Gastroesophageal sphincter (tissue), 3 donors: ENCODE results near the gene NRARP.

Source experiments
- EP300 ChIP-seq: sonication (generic); formaldehyde crosslinking; IDR thresholded peaks from one replicate; pipeline ENCODE4 v1.6.1; 2017; ENCODE audit warnings: antibody characterized with exemption, mild to moderate bottlenecking
- TF ChIP-seq, protein P1 (sequence below), 4 experiments: fragments of 200-600 bp in 2 of 4; fragments of 450-650 bp in 2 of 4; sonication (generic) in 1 of 4; IDR thresholded peaks; one replicate each; pipeline ENCODE4 v1.5.1; 2017 to 2019; ENCODE audit warnings: antibody characterized with exemption in 4 of 4, mild to moderate bottlenecking in 2 of 4, moderate library complexity in 2 of 4

DNA sequence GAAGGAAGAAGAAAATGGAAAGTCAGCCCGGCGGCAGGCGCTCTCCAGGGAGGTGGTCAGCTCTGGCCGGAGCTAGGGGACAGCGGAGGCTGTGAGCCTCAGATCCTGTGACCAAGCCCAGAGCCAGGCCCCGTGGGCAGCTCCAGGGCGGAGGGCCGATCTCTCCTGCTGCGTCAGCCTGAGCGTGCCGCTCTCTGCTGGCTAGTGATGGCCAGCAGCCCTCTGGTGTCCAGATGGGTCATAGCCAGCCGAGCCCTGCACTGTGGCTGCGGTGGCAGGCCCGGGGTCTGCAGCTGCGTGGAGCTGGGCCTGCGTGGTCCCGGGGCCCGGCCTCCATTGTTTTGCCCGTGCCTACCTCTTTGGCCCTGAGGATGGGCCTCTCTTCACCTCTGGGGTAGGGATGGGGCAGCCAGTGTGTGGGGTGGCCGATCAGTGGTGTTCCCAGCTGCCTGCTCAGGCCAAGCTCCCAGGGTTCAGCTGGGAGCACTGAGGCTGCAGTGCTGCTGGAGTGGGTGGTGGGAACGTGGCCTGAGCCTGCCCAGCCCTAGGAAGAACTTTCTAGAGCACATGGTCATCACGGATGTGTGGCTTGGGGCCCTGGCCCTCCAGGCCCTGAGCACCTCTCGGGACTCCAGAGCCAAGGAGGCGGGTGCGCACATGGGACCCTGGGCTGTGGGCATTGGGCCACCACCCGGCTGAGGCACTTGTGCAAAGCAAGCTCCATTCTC, 17.1 kb upstream of the NRARP start:
- TF ChIP-seq, protein P1, sequence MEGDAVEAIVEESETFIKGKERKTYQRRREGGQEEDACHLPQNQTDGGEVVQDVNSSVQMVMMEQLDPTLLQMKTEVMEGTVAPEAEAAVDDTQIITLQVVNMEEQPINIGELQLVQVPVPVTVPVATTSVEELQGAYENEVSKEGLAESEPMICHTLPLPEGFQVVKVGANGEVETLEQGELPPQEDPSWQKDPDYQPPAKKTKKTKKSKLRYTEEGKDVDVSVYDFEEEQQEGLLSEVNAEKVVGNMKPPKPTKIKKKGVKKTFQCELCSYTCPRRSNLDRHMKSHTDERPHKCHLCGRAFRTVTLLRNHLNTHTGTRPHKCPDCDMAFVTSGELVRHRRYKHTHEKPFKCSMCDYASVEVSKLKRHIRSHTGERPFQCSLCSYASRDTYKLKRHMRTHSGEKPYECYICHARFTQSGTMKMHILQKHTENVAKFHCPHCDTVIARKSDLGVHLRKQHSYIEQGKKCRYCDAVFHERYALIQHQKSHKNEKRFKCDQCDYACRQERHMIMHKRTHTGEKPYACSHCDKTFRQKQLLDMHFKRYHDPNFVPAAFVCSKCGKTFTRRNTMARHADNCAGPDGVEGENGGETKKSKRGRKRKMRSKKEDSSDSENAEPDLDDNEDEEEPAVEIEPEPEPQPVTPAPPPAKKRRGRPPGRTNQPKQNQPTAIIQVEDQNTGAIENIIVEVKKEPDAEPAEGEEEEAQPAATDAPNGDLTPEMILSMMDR (IDR thresholded peaks at IDR 0.05): peak in 3 of 4 experiments; percentile 19 to 43 (median 31)
- no peak for TF ChIP-seq EP300
